ENCODE measurements around the gene TNFRSF1B. TPM values are rescaled to one million over a fixed set of nuclear protein-coding genes. Genes with fewer than 3 reads are reported as not detected.

TNFRSF1B gene
- total and polyA plus RNA-seq, 2 of the 8 experiments (the other 6 are each of a cell fraction or from before 2014, with no cell fraction given) = 1.7 to 2.9 TPM

DNA sequence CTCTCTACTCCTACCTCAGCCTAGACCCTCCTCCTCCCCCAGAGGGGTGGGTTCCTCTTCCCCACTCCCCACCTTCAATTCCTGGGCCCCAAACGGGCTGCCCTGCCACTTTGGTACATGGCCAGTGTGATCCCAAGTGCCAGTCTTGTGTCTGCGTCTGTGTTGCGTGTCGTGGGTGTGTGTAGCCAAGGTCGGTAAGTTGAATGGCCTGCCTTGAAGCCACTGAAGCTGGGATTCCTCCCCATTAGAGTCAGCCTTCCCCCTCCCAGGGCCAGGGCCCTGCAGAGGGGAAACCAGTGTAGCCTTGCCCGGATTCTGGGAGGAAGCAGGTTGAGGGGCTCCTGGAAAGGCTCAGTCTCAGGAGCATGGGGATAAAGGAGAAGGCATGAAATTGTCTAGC, 41.5 kb downstream of the TNFRSF1B start:
- Histone ChIP-seq H2BK5ac (ENCODE audit: low read depth, low read length) (peak overlapping the region; percentile 66; the same call in 1 of the 2 replicates), H3K27ac (ENCODE audit: low read depth, low read length) (no peak overlapping the region), H2AK5ac (ENCODE audit: low read depth, low read length) (peak overlapping the region; percentile 75; the same call in 1 of the 2 replicates), H3K14ac (ENCODE audit: insufficient read length) (no peak overlapping the region), H2BK12ac (ENCODE audit: low read depth, low read length) (peak overlapping the region; percentile 85; the same call in 1 of the 2 replicates), H2BK20ac (ENCODE audit: low read length) (0 out of 2 replicates have a peak overlapping the region, but pooled peaks have one; percentile 89), H3K9ac (replicated peaks in 1 of 4; ENCODE audit: extremely low read depth in 1 of 4, low read depth in 3 of 4, low read length in 3 of 4) (no peak overlapping the region), H3K79me1 (ENCODE audit: low read depth, low read length) (no peaks in the 10 kb centered on the region), H3K9me3 (ENCODE audit: insufficient read depth in 2 of 2, low read depth in 1 of 2, low read length in 1 of 2) (no peaks in the 10 kb centered on the region), H3K27me3 (replicated peaks in 1 of 4; ENCODE audit: control insufficient read depth in 3 of 4, extremely low read depth in 1 of 4, insufficient read depth in 3 of 4, low read length in 3 of 4) (no peaks in the 10 kb centered on the region), H4K91ac (replicated peaks; ENCODE audit: insufficient read length, low read length) (peak overlapping the region; percentile 61), H3K4me3 (ENCODE audit: extremely low read depth in 1 of 4, insufficient read depth in 2 of 4, low read depth in 3 of 4, low read length in 4 of 4) (no peak overlapping the region), H3K4me1 (replicated peaks in 1 of 4; ENCODE audit: control insufficient read depth in 3 of 4, insufficient read depth in 4 of 4, low read length in 3 of 4) (peaks cover 3 to 9% (median 4%) of the 10 kb centered on the region in 4 experiments; a peak in 6 of 7 replicates), H3K4me2 (ENCODE audit: insufficient read depth in 1 of 2, low read depth in 2 of 2, low read length in 2 of 2) (no peak overlapping the region), H2BK120ac (replicated peaks; ENCODE audit: low read depth, low read length) (peak overlapping the region; percentile 18), H3K23ac (ENCODE audit: insufficient read length) (no peak overlapping the region), H3K79me2 (ENCODE audit: control insufficient read depth in 1 of 2, insufficient read depth in 2 of 2, low read length in 2 of 2) (no peaks in the 10 kb centered on the region), H4K5ac (ENCODE audit: insufficient read length, low read depth, low read length) (no peak overlapping the region), H3K4ac (replicated peaks; ENCODE audit: insufficient read length, low read depth, low read length) (no peak overlapping the region), H4K8ac (ENCODE audit: extremely low read depth, insufficient read depth, low read length) (no peak overlapping the region), H4K20me1 (replicated peaks in 1 of 2; ENCODE audit: control insufficient read depth in 1 of 2, insufficient read depth in 2 of 2, low read length in 2 of 2) (no peaks in the 10 kb centered on the region), H3K56ac (replicated peaks; ENCODE audit: insufficient read length, low read depth, low read length) (no peak overlapping the region), H2AFZ (ENCODE audit: low read length) (no peak overlapping the region), H3K23me2 (ENCODE audit: low read depth, low read length) (no peaks in the 10 kb centered on the region; the same call in 1 of the 2 replicates), H3K36me3 (ENCODE audit: control insufficient read depth in 2 of 4, insufficient read depth in 4 of 4, low read length in 3 of 4) (no peaks in the 10 kb centered on the region), H3K18ac (ENCODE audit: extremely low read depth, low read length) (peak overlapping the region; percentile 60; the same call in 1 of the 2 replicates), H2BK15ac (ENCODE audit: low read length) (peak overlapping the region; percentile 92; the same call in 1 of the 2 replicates)
- DNase-seq (ENCODE audit: low read depth in 1 of 2, low spot score in 2 of 2) (no peak), FAIRE-seq (no peak)
- ChIA-PET POLR2A (ENCODE audit: partially characterized antibody) (interaction anchor here (1.4 kb wide), 1 partner anchor 273 kb away, joined by 4 read pairs; the partner anchor contains the start of gene PLOD1), CTCF (ENCODE audit: partially characterized antibody) (interaction anchor here (0.6 to 17.0 kb wide), 22 partner anchors 9 to 170 kb away, joined by 3 to 503 read pairs (median 4); no protein-coding TSS in a partner anchor)
- 77% methylated on average over 6 of the region's 6 CpGs; no CpG with 5 or more reads in 1 of the 2 experiments for WGBS, 2 experiments (ENCODE audit: extremely low coverage in 1 of 2, insufficient coverage in 1 of 2, insufficient read length in 1 of 2, insufficient replicate concordance in 2 of 2, low coverage in 1 of 2, low lambda C conversion rate in 2 of 2, missing lambda C conversion rate in 1 of 2)
- TF ChIP-seq SIN3A (conservative IDR thresholded peaks at IDR 0.05 in 1 of 2, IDR thresholded peaks at IDR 0.05 in 1 of 2; ENCODE audit: low read depth in 1 of 2, low read length in 2 of 2) = no peak
- TF ChIP-seq BACH1 (IDR thresholded peaks at IDR 0.05; ENCODE audit: low read length) = no peak
- no peak for TF ChIP-seq SP1 (IDR thresholded peaks at IDR 0.05; ENCODE audit: low read depth, low read length)
- TF ChIP-seq TAF1 (IDR thresholded peaks at IDR 0.05; ENCODE audit: low read depth, low read length) = no peak
- TF ChIP-seq RNF2 (IDR thresholded peaks at IDR 0.05; ENCODE audit: borderline replicate concordance, low read depth, low read length, missing control alignments, poor library complexity, severe bottlenecking) = no peak
- no peak for TF ChIP-seq SUZ12 (IDR thresholded peaks at IDR 0.05; ENCODE audit: low read length)
- TF ChIP-seq, protein P1, sequence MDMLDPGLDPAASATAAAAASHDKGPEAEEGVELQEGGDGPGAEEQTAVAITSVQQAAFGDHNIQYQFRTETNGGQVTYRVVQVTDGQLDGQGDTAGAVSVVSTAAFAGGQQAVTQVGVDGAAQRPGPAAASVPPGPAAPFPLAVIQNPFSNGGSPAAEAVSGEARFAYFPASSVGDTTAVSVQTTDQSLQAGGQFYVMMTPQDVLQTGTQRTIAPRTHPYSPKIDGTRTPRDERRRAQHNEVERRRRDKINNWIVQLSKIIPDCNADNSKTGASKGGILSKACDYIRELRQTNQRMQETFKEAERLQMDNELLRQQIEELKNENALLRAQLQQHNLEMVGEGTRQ (IDR thresholded peaks at IDR 0.05; ENCODE audit: low read length) = no peak

All from H1 (cell line).